Measurements from ENCODE around the gene HAP1. TPM values are rescaled to one million over a fixed set of nuclear protein-coding genes. Genes with fewer than 3 reads are reported as not detected.
"Not testable (repeated sequence)": the region's sequence is repeated elsewhere in the genome, so short reads cannot be mapped to it uniquely, and the experiment has no call there.

Gene HAP1
- total RNA-seq, 4 donors from 2014 or later: 0.22 TPM; not detected in 3

DNA sequence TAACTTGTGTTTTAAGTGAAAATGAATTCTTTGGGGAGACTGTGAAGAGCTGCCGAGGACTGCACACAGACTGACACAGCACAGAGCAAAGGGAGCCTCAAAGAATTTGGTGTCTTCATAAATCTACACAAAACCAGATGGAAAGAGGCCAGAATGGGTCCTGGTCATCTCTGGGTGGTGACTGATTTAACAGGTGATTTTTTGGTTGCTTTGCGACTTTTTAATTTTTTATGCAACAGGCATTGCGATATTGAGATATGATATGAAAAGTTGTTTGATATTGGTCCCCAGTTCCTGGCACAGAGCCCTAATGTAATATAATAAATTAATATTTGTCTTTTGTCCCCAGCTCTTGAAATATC lies 58.4 kb downstream of the HAP1 start:
- Histone ChIP-seq H3K27me3 (peaks cover 0 to 4% (median 0%) of the 10 kb centered on the region in 3 donors), H3K9me3 (no peaks in the 10 kb centered on the region), H3K36me3 (no peaks in the 10 kb centered on the region), H3K27ac (no peak overlapping the region), H3K4me3 (no peak overlapping the region), H3K4me1 (no peaks in the 10 kb centered on the region)
- TF ChIP-seq, protein P1, sequence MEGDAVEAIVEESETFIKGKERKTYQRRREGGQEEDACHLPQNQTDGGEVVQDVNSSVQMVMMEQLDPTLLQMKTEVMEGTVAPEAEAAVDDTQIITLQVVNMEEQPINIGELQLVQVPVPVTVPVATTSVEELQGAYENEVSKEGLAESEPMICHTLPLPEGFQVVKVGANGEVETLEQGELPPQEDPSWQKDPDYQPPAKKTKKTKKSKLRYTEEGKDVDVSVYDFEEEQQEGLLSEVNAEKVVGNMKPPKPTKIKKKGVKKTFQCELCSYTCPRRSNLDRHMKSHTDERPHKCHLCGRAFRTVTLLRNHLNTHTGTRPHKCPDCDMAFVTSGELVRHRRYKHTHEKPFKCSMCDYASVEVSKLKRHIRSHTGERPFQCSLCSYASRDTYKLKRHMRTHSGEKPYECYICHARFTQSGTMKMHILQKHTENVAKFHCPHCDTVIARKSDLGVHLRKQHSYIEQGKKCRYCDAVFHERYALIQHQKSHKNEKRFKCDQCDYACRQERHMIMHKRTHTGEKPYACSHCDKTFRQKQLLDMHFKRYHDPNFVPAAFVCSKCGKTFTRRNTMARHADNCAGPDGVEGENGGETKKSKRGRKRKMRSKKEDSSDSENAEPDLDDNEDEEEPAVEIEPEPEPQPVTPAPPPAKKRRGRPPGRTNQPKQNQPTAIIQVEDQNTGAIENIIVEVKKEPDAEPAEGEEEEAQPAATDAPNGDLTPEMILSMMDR (IDR thresholded peaks at IDR 0.05 in 4 of 5, conservative IDR thresholded peaks at IDR 0.05 in 1 of 5): no peak
- no peak for TF ChIP-seq POLR2A (IDR thresholded peaks at IDR 0.05)
- no peak for DNase-seq
- no peak for ATAC-seq
- intact Hi-C loops (cut with DNase I; ENCODE audit: low total_unique reads) (no loop called here), in situ Hi-C loops (cut with MboI; ENCODE audit: low sequenced_read_pairs in 4 of 4) (loop anchor here in 1 of 4 donors (10.0 kb wide), 1 partner anchor 861 kb away; no protein-coding TSS in a partner anchor)

DNA sequence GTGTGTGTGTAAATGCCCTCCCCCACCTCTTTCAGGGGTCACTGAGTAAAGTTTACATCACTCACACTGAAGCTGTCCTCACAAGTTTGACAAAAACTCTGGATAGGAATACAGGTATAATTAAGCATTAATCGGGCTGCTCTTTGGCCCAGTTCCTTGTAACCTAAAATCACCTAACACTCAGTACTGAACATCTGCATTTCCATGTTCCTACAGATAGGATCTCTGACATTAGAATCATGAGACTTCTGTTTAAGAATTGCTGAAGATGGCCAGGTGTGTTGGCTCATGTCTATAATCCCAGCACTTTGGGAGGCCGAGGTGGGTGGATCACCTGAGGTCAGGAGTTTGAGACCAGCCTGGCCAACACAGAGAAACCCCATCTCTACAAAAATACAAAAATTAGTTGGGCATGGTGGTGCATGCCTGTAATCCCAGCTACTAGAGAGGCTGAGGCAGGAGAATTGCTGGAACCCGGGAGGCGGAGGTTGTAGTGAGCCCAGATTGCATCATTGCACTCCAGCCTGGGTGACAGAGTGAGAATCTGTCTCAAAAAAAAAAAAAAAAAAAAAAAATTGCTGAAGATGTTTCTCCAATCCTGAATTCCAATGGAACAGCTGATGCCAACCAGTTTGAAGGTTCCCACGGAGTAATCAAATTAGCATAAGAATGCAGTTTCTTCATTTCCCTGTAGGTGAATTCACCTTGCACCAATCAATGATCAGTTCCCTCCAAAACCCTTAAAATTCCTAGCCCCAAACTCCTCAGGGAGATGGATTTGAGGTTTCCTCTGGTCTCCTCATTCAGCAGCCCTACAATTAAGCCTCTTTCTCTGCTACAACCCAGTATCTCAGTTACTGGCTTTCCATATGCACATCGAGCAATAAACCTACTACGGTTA lies 59.0 kb downstream of the HAP1 start:
- H3K36me3 ChIP-seq; DNase-seq; H3K27ac ChIP-seq; H3K4me1 ChIP-seq; H3K4me3 ChIP-seq; H3K27me3 ChIP-seq; ATAC-seq; H3K9me3 ChIP-seq; intact Hi-C loops (cut with DNase I; ENCODE audit: low total_unique reads): not testable (repeated sequence)
- in situ Hi-C loops (cut with MboI; ENCODE audit: low sequenced_read_pairs in 4 of 4): loop anchor here in 1 of 4 donors (10.0 kb wide), 1 partner anchor 861 kb away; no protein-coding TSS in a partner anchor

Other genes starting within 250 kb of the HAP1 start
- gene KRT36, start 244.7 kb downstream of the HAP1 start, total RNA-seq: not detected
- not detected for gene KRT13, start 229.0 kb downstream of the HAP1 start, total RNA-seq
- not detected for gene KRT15, start 215.8 kb downstream of the HAP1 start, total RNA-seq
- 10 to 100 TPM in 1 of 4 donors, 1 to 10 TPM in 1, under 1 TPM in 1, not detected in 1; 0.53 to 11.0 (median 3.6) TPM for gene KRT19, start 206.3 kb downstream of the HAP1 start, total RNA-seq
- gene KRT9, start 162.6 kb downstream of the HAP1 start, total RNA-seq: not detected
- not detected for gene KRT14, start 147.7 kb downstream of the HAP1 start, total RNA-seq
- under 1 TPM in 1 of 4 donors, not detected in 3; 0.34 TPM for gene KRT16, start 121.9 kb downstream of the HAP1 start, total RNA-seq
- gene KRT17, start 110.1 kb downstream of the HAP1 start, total RNA-seq: not detected
- 100 to 1,000 TPM; 222 to 842 (median 375) TPM for gene EIF1, start 45.8 kb downstream of the HAP1 start, total RNA-seq
- gene GAST, start 22.3 kb downstream of the HAP1 start, total RNA-seq: not detected
- gene JUP, start 52.1 kb upstream of the HAP1 start, total RNA-seq: 100 to 1,000 TPM in 3 of 4 donors, 10 to 100 TPM in 1; 88.8 to 135 (median 113) TPM
- gene P3H4, start 77.3 kb upstream of the HAP1 start, total RNA-seq: 1 to 10 TPM; 1.8 to 4.0 (median 2.9) TPM
- 10 to 100 TPM in 2 of 4 donors, 1 to 10 TPM in 2; 7.0 to 12.9 (median 9.7) TPM for gene FKBP10, start 78.4 kb upstream of the HAP1 start, total RNA-seq
- gene NT5C3B, start 101.6 kb upstream of the HAP1 start, total RNA-seq: 10 to 100 TPM; 13.8 to 27.6 (median 23.1) TPM
- gene KLHL10, start 103.2 kb upstream of the HAP1 start, total RNA-seq: under 1 TPM in 1 of 4 donors, not detected in 3; 0.31 TPM
- gene KLHL11, start 130.8 kb upstream of the HAP1 start, total RNA-seq: 1 to 10 TPM; 2.2 to 4.7 (median 3.8) TPM
- gene ACLY, start 184.3 kb upstream of the HAP1 start, total RNA-seq: 10 to 100 TPM; 20.8 to 35.0 (median 30.7) TPM
- 1 to 10 TPM in 1 of 4 donors, under 1 TPM in 2, not detected in 1; 0.13 to 1.3 (median 0.20) TPM for gene ODAD4, start 196.0 kb upstream of the HAP1 start, total RNA-seq
- 10 to 100 TPM; 15.1 to 26.2 (median 20.4) TPM for gene CNP, start 232.2 kb upstream of the HAP1 start, total RNA-seq